Measurements from ENCODE around the gene SCARF1.

SCARF1 gene

DNA sequence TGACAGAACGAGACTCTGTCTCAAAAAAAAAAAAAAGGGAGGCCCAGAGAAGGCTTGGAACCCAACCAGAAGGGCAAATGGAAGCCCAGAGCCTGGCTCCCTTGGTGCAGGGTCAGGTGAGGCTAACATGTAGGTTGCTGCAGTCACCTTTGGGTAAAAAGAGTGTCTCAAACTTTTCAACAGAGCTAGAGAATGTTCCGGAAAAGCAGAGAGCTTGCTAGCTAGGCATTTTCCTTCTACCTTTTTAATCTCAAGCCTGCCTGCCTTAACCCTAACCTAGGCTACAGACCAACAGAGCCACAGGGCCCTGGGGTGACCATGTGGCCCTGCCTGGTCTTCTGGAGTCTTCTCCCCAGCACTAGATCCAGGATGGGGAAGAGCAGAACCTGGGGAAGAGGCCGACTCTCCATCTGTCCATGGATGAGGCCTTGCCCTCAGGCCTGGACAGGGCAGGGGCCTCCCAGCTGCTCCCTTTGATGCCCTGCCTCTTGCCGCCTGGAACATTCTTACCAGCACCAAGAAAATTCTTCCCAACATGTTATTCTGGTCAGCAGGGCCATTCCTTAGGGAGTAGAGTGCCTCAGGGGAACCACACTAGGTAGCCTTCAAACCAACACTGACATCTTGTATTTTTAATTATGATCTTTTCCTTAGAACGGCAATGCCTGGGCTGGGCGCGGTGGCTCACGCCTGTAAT lies 47.0 kb downstream of the SCARF1 start:
- no peak for DNase-seq (ENCODE audit: low spot score)

GRCh38 chr17:1597861-1598342 lies 47.6 kb downstream of the SCARF1 start:
- DNase-seq (ENCODE audit: low spot score): no peak

- no peak for DNase-seq (ENCODE audit: low spot score)
These were observed 52.0 kb downstream of the SCARF1 start for GRCh38 chr17:1593630-1593931.

- DNase-seq (ENCODE audit: low spot score): no peak
These were observed 52.5 kb downstream of the SCARF1 start for GRCh38 chr17:1592751-1593629.

DNA sequence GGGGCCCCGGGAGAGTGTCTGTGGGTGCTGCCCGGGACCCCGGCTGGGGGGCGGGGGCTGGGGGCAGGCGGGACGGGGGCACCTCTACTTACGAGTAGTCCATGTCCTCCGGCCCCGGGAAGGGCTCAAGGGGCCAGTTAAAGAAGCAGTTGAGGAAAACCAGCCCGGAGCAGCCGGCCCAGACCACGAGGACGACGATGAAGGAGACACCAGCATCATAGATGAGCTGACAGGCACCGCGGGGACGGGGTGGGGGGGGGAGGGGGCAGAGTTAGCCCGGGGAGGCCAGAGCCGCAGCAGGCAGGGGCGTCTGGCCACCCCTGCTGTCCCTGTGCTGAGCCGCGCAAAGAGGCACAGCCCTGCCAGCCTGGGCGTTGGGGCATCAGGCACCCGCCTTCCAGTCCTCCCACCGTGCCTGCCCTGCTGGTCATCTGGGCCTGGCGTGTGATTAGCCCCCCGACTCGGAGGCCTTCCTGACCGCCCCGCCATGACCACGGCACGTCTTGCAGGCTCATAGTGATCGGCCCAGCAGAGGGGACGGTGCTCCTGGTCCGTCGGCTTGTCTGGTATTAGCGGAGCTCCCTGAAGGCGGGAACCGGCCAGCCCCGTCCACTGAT lies 54.0 kb downstream of the SCARF1 start:
- DNase-seq (ENCODE audit: low spot score): no peak

- no peak for DNase-seq (ENCODE audit: low spot score)
These were observed 54.6 kb downstream of the SCARF1 start for GRCh38 chr17:1590747-1591473.

GRCh38 chr17:1590029-1590746 lies 55.3 kb downstream of the SCARF1 start:
- DNase-seq (ENCODE audit: low spot score): peak; percentile 96

- DNase-seq (ENCODE audit: low spot score): no peak
These were observed 56.5 kb downstream of the SCARF1 start for GRCh38 chr17:1588821-1589585.

DNA sequence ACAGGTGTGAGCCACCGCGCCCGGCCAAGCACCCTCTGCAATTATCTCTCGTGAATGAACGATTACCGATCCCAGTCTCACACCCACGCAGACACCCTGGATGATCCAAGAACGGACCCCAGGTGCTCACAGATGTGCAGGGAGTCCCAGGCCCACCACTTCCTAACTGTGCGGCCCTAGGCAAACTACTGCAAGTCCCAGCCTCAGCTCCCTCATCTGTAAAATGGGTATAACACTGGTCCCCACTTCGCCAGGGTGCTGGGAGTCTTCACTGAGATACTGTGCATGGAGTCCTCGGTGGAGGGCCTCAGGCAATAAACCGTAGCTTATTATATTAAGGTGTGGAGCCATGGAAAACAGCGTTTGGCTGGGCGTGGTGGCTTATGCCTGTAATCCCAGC lies 61.4 kb downstream of the SCARF1 start:
- DNase-seq (ENCODE audit: low spot score): no peak

All from hepatic stellate cell (primary cell).